Natural killer cell (primary cell): Measurements from ENCODE around the gene ITGAE. TPM values are rescaled to one million over a fixed set of nuclear protein-coding genes. Genes with fewer than 3 reads are reported as not detected.

ENCODE experiments used
- ATAC-seq, 3 donors: fragments of 150-1000 bp in 2 of 3; fragments of 200-7000 bp in 1 of 3; cut with Tn5 transposase; 1 replicate in 1 of 3; 2 replicates in 2 of 3; pipeline ENCODE4 v1.10.0; 2021; ENCODE audit warnings: mild to moderate bottlenecking in 2 of 3, moderate library complexity in 2 of 3
- DNase-seq, 2 donors: peaks; one replicate each; pipeline versions ENCODE4 v3.0.0 to v3.0.0-alpha.2; 2013 to 2021; ENCODE audit warnings: mixed read lengths in 1 of 2
- H3K27ac ChIP-seq: one replicate; pipeline ENCODE4 v1.5.1; 2013; ENCODE audit warnings: mild to moderate bottlenecking, low read length
- H3K27me3 ChIP-seq: one replicate; pipeline ENCODE4 v1.6.1; 2013; ENCODE audit warnings: low read length; ENCODE audit not compliant: control insufficient read depth, insufficient read depth
- H3K36me3 ChIP-seq: one replicate; pipeline ENCODE4 v1.6.1; 2013; ENCODE audit warnings: low read length; ENCODE audit not compliant: control insufficient read depth, insufficient read depth
- H3K4me1 ChIP-seq: one replicate; pipeline ENCODE4 v1.6.1; 2013; ENCODE audit warnings: low read length; ENCODE audit not compliant: control insufficient read depth, insufficient read depth
- H3K4me3 ChIP-seq: one replicate; pipeline ENCODE4 v1.5.1; 2013; ENCODE audit warnings: low read length
- H3K9me3 ChIP-seq: one replicate; pipeline ENCODE4 v1.6.1; 2013; ENCODE audit warnings: low read length; ENCODE audit not compliant: control insufficient read depth, insufficient read depth
- H3K27ac Mint-ChIP-seq, 2 donors: one replicate each; pipeline ENCODE4 v1.8.0; 2022; ENCODE audit warnings: mild to moderate bottlenecking in 2 of 2, mixed read lengths in 2 of 2, moderate library complexity in 1 of 2
- H3K27me3 Mint-ChIP-seq, 2 donors: one replicate each; pipeline ENCODE4 v1.8.0; 2022; ENCODE audit warnings: low read depth in 2 of 2, mixed read lengths in 2 of 2
- H3K36me3 Mint-ChIP-seq: one replicate; pipeline ENCODE4 v1.8.0; 2022; ENCODE audit warnings: mixed read lengths
- H3K4me1 Mint-ChIP-seq, 2 donors: one replicate each; pipeline ENCODE4 v1.8.0; 2022; ENCODE audit warnings: mixed read lengths in 2 of 2
- H3K4me3 Mint-ChIP-seq: one replicate; pipeline ENCODE4 v1.8.0; 2022; ENCODE audit warnings: mild to moderate bottlenecking, moderate library complexity, mixed read lengths
- H3K9me3 Mint-ChIP-seq, 2 donors: one replicate each; pipeline ENCODE4 v1.8.0; 2022; ENCODE audit warnings: mixed read lengths in 2 of 2
- CTCF ChIP-seq: fragments of 200-600 bp; IDR thresholded peaks from one replicate; pipeline ENCODE4 v1.8.0; 2022; ENCODE audit warnings: antibody characterized with exemption
- WGBS: methylation state at CpG from one replicate; pipeline ENCODE4 v1.1.7; 2013; ENCODE audit warnings: missing lambda C conversion rate; ENCODE audit not compliant: insufficient coverage; 5-methylcytosine and 5-hydroxymethylcytosine counted together
- intact Hi-C: fragments of 100-400 bp; cut with micrococcal nuclease; formaldehyde crosslinking; loops from one replicate; pipeline ENCODE4 v1.14.2; 2022
- total RNA-seq, 4 donors: library from RNA; stranded (reverse); fragments of 120-200 nt in 1 of 4; gene quantifications; one replicate each; pipeline versions ENCODE4 v1.2.3 to v1.2.4, GENCODE V29; 2013 to 2022

Gene ITGAE
- total RNA-seq, 3 donors from 2014 or later (not counting 1 experiment from before 2014, with no cell fraction given), result 12.8 to 13.8 (median 13.8) TPM

DNA sequence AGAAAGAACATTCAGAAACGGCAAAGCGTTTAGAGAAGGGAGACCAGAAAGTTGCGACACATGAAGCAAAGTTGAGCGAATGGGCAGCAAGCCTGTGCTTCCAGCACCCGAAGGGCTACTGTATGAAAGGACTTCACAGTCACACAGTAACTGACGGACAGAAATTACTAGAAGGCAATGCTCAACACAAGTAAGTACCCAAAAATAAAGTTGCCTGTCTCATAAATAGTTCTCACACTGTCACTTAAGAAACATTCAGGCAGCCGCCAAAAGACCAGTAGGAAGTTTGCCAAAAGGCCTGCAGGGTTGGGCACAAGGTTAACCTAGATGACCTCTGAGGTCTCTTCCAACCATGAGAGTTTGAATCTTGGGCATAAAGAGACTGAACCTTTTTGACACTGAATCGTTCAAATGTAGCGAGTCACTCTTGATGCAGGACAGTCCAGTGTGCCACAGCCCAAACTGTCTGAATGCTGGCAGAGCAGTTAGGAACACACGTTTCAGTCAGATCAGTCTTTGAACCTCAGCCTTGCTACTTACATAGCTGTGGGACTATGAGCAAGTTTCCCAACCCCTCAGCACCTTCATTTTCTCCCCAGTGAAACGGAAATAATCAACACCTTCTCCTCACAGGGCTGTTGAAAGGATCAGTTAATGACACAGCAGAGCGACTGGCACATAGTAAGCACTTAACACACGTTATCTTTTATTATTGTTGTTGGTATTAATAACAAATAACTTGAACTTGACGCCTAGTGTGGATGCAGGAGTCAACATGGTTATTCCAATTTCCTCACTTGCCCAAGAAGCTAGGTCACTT is 34.6 kb upstream of the ITGAE start:
- Histone ChIP-seq H3K9me3 (no peaks in the 10 kb centered on the region), H3K27ac (no peak overlapping the region), H3K4me3 (no peak overlapping the region), H3K27me3 (no peaks in the 10 kb centered on the region), H3K4me1 (no peaks in the 10 kb centered on the region), H3K36me3 (peaks cover 31% of the 10 kb centered on the region)
- Mint-ChIP-seq H3K4me1 (peaks cover 6 to 25% of the 10 kb centered on the region in 2 donors), H3K27ac (no peak overlapping the region), H3K36me3 (peaks cover 8% of the 10 kb centered on the region), H3K4me3 (no peak overlapping the region), H3K9me3 (no peaks in the 10 kb centered on the region), H3K27me3 (no peaks in the 10 kb centered on the region)
- 95% methylated on average over 13 of the region's 14 CpGs for WGBS
- no peak for TF ChIP-seq CTCF
- intact Hi-C loops, result no loop called here
- ATAC-seq (no peak), DNase-seq (no peak)

DNA sequence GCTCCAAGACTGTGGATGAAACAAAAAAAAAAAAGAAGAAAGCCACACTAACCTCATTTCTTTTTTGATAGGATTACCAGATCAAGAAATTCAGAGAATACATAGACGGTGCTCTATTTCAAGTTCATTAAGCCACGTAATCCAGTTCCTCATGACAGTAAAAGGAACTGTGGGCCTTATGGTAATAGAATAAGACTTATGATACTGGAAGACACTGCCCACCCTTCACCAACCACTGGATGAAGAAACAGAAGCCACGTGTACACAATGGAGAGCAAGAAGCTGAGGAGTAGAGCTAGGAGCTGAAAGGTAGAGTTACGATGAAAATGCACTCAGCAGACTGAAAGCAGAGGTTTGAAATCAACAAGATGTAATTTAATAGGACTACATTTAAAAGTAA is 33.8 kb upstream of the ITGAE start:
- peaks cover 8% of the 10 kb centered on the region for H3K36me3 Mint-ChIP-seq

GRCh38 chr17:3828852-3829232 is 27.9 kb upstream of the ITGAE start:
- H3K9me3 Mint-ChIP-seq, result peaks cover 0 to 3% of the 10 kb centered on the region in 2 donors
- H3K27me3 Mint-ChIP-seq, result no peaks in the 10 kb centered on the region
- peaks cover 7 to 10% of the 10 kb centered on the region in 2 donors for H3K4me1 Mint-ChIP-seq
- H3K4me1 ChIP-seq, result no peaks in the 10 kb centered on the region
- no peak overlapping the region for H3K27ac Mint-ChIP-seq
- TF ChIP-seq CTCF, result no peak
- DNase-seq, result no peak
- H3K9me3 ChIP-seq, result no peaks in the 10 kb centered on the region
- H3K4me3 Mint-ChIP-seq, result no peak overlapping the region
- H3K27ac ChIP-seq, result no peak overlapping the region
- ATAC-seq, result no peak
- intact Hi-C loops, result no loop called here
- H3K36me3 ChIP-seq, result peaks cover 43% of the 10 kb centered on the region
- peaks cover 6% of the 10 kb centered on the region for H3K36me3 Mint-ChIP-seq
- 98% methylated on average over 7 of the region's 7 CpGs for WGBS
- no peak overlapping the region for H3K4me3 ChIP-seq
- no peaks in the 10 kb centered on the region for H3K27me3 ChIP-seq

More for the DNA sequence above, 33.8 kb upstream of the ITGAE start:
- DNase-seq, result no peak
- no peaks in the 10 kb centered on the region for H3K9me3 ChIP-seq
- no peaks in the 10 kb centered on the region for H3K4me1 ChIP-seq
- no peak for ATAC-seq
- 91% methylated on average over 4 of the region's 4 CpGs for WGBS
- intact Hi-C loops, result no loop called here
- no peak for TF ChIP-seq CTCF
- H3K4me3 ChIP-seq, result no peak overlapping the region
- H3K27me3 Mint-ChIP-seq, result no peaks in the 10 kb centered on the region
- H3K9me3 Mint-ChIP-seq, result no peaks in the 10 kb centered on the region
- H3K27ac ChIP-seq, result no peak overlapping the region
- no peak overlapping the region for H3K4me3 Mint-ChIP-seq
- no peaks in the 10 kb centered on the region for H3K27me3 ChIP-seq
- no peak overlapping the region for H3K27ac Mint-ChIP-seq
- peaks cover 6 to 23% of the 10 kb centered on the region in 2 donors for H3K4me1 Mint-ChIP-seq
- peaks cover 28% of the 10 kb centered on the region for H3K36me3 ChIP-seq
